GM21360 (cell line): ENCODE results near the gene APOC1.

Experiments used
- ATAC-seq: cut with Tn5 transposase; IDR thresholded peaks from one replicate; pipeline ENCODE4 v1.9.1; 2021; ENCODE audit warnings: mild to moderate bottlenecking, moderate library complexity; ENCODE audit not compliant: unreplicated experiment

APOC1 gene

DNA sequence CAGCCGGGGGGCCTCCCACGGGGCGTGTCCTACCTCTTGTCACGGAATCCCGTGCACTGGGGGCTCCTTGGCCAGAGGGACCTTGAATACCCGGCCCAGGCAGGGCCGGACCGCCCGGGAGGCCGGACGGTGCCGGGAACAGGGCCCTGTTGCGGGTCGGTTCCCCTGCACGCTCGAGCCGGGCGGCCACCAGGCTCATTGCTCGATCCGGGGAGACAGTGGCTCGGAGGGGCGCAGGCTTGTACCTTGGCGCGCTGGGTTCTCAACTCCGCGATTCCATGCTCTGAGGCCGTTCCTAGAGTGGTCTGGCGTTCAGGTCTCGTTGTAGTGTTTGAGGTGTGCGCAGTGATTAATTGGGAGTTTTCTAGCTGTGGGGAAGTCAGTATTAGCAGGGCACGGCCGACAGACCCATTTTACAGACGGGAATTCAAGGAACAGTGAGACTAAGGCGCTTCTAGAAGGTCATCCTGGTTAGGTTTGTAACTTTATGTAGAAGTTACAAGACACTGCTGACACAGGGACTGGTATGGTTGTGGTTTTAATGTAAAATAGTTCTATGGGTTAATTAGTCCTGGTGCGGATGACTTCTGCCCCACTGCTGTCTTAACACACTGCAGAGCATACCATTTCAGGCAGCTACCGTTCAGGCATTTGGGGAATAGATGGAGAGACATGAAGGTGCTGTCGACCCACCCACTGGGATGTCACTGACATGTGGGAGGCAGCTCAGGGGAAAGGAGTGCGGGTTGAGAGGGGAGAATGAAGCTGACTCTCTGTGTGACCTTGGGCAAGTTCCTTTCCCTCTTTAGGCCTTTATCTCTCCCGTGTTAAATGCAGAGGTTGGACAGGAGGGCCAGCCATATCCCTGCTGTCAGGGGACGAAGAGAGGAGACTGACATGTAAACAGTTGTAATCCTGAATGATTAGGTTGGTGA, 41.4 kb downstream of the APOC1 start:
- no peak for ATAC-seq

DNA sequence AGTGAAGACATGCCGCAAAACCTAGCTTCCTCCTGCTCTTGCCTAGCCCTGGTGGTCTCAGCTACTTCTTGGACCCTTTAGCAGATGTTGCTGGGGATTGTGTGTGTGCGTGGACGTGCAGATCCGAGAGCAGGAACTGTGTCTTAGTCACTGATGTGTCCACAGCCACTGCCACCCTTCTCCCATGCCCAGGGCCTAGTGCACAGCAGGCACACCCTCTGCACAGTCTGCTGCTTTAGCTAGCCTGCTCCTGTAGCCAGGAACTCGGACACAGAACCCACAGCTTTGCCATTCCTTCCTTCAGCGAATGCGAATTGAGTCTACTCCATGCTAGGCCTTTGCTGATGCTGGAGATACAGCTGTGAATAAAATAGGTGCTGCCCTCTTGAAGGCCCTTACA, 43.1 kb downstream of the APOC1 start:
- ATAC-seq: no peak

DNA sequence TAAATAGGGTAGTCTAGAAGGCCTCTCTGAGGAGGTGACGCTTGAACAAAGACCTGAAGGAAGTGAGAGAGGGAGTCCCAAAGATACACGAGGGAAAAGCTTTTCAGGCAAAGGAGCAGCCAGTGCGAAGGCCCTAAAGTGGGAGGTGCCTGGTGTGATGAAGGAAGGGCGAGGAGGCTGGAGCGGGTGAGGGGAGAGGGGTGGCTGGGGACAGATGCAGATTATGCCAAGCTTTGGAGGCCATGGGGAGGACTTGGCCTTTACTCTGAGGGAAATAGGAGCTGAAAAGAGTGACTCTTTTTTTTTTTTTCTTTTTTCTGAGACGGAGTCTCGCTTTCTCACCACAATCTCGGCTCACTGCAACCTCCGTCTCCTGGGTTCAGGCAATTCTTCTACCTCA, 43.7 kb downstream of the APOC1 start:
- ATAC-seq: no peak

DNA sequence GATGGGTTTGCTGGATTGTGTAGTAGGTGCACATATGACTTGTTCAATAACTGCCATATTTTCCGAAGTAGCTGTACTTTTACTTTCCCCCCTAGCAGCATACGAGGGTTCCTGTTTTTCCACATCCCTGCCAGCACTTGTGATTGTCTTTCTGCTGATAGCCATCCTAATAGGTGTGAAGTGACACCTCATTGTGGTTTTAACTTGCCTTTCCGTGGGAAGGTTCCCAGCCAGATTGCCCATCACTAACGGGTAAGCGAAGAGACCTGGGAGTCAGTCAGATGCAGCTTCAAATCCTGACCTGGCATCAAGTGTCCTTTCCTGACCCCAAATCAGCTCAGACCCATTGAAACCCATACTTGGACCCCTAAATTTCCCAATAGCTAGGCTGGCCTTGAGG, 45.3 kb downstream of the APOC1 start:
- ATAC-seq: no peak

DNA sequence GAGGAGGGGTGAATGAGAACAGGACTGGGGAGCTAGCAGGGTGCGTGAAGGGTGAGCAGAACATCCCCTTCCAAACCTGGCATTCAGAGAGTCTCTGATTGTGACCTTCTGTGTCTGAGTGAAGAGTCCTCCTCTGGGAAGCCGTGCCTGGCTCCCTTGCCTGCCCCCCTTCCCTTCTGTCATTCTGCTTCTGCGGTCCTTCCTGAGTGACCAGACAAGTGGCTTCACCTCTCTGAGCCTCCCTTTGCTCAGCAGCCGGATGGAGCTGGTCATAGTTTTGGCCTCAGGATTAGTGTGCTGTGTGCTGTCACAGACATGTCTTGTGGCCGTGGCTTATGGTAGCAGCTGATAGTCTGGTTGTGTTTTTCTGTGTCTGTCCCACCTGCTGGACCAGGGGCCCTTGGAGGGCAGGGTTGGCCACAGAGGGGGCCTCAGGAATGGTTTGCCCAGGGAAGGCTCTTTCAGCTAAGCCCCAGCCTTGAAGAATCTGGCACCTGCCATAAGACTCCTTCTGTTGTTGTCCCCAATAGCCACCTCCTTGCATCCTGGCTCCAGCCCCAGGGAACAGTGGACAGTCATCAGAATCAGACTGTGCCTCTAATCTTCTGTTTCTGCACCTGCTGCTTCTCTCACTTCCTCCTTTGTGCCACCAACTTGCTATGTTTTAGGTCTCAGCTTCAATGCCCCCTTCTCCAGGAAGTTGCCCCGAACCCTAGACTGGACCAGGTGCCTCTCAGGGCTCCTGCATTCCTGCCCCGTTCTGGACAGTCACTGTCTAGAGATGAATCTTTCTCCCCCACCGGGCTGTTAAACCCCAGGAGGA, 46.7 kb downstream of the APOC1 start:
- ATAC-seq: no peak

DNA sequence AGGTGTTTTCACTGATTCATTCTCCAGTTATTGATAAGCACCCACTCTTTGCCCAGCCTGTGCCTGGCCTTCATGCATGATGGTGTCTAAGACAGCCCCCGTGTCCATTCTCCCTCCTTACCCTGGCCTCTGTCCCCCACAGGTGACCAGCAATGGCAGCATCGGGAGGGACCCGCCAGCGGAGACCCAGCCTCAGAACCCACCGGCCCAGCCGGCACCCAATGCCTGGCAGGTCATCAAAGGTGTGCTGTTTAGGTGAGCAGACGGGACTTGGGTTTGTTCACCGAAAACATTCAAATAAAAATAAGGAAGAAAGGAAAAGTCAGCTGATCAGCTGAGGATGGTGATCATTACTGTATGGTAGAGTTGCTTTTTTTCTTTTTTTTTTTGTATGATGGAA, 47.4 kb downstream of the APOC1 start:
- no peak for ATAC-seq

DNA sequence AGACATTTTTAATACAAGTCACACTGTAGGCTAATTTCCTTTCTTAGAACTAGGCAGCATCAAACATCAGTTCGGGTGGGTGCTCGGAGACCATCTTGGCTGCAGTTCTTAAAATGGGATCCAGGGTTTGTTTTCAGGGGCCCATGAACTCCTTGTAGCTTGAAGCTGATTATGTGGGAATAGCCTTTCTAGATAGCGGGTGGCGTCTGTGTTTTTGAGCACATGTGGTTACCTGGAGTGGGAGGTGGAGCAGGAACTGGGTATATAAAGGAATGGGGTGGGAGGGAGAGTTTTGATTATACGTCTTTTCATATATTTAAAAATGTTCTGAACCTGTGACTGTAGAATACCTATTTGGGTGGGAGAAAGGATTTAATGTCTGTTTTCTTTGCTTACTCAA, 53.7 kb downstream of the APOC1 start:
- ATAC-seq: no peak

DNA sequence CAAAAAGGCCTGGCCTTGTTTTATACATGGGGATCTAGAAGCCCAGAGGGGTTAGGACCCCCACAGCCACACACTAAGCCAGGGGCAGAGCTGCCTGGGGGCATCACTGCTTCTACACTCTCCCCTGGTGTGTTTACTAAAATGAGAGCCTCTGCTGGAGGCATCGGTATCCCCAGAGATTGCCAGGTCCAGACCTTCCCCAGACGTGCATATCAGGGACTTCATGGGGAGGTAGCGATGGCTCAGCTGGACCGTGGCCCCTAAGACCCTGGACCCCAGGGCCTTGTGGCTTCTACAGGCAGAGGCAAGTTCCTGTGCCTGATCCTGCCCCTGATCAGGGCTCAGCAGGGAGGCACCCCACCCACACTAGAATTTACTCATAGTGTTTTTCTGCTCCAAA, 54.3 kb downstream of the APOC1 start:
- no peak for ATAC-seq
